ENCODE data around the gene STPG1. TPM values are rescaled to one million over a fixed set of nuclear protein-coding genes. Genes with fewer than 3 reads are reported as not detected.
A peak's percentile ranks its signal among the peaks of the same experiment; 100 is the strongest.
"Not testable (repeated sequence)": the region's sequence is repeated elsewhere in the genome, so short reads cannot be mapped to it uniquely, and the experiment has no call there.

Gene STPG1
- total RNA-seq, result 10 to 100 TPM in 1 of 2 donors, 1 to 10 TPM in 1; 9.8 to 10.8 TPM

- Histone ChIP-seq H3K27ac (peak within 1 kb of the TSS; percentile 72 to 82), H3K4me1 (replicated peaks) (no peaks in the 10 kb centered on the region), H3K27me3 (replicated peaks; ENCODE audit: insufficient read depth) (no peaks in the 10 kb centered on the region), H3K36me3 (no peaks in the 10 kb centered on the region), H3K4me3 (peak within 1 kb of the TSS; percentile 75 to 79), H3K9me3 (no peaks in the 10 kb centered on the region)
- TF ChIP-seq POLR2A (IDR thresholded peaks at IDR 0.05), result peak; percentile 59
- TF ChIP-seq CTCF (IDR thresholded peaks at IDR 0.05), result peak in 1 of 4 experiments; percentile 25
- peak; percentile 82 for TF ChIP-seq POLR2AphosphoS5 (IDR thresholded peaks at IDR 0.05)
- intact Hi-C loops (cut with DNase I), result loop anchor here (2.0 to 10.0 kb wide), 2 partner anchors 229 to 411 kb away; partner anchors contain the start of gene SRRM1
- 5% methylated on average over 48 of the region's 48 CpGs for WGBS
- peak; percentile 89 for DNase-seq (ENCODE audit: low spot score)
Measured at GRCh38 chr1:24413350-24414163, at the start of gene STPG1. Gene STPG1 (minus strand): TSS chr1:24413782. CDS start chr1:24401388, 12,394 bp downstream.

GRCh38 chr1:24462128-24462527 is 48.5 kb upstream of the STPG1 start:
- peaks cover 6 to 17% of the 10 kb centered on the region in 2 donors for H3K36me3 ChIP-seq
- H3K9me3 ChIP-seq; DNase-seq (ENCODE audit: low spot score); H3K4me3 ChIP-seq; H3K4me1 ChIP-seq (replicated peaks); intact Hi-C loops (cut with DNase I); H3K27me3 ChIP-seq (replicated peaks; ENCODE audit: insufficient read depth): not testable (repeated sequence)
- 85% methylated on average over 4 of the region's 4 CpGs for WGBS
- H3K27ac ChIP-seq, result peak overlapping the region in 1 of 2 donors; percentile 42

GRCh38 chr1:24459551-24460266 is 46.1 kb upstream of the STPG1 start:
- Histone ChIP-seq H3K4me3 (no peak overlapping the region), H3K9me3 (no peaks in the 10 kb centered on the region), H3K27ac (no peak overlapping the region), H3K4me1 (replicated peaks) (no peaks in the 10 kb centered on the region), H3K27me3 (replicated peaks; ENCODE audit: insufficient read depth) (no peaks in the 10 kb centered on the region), H3K36me3 (peaks cover 6 to 11% of the 10 kb centered on the region in 2 donors)
- 92% methylated on average over 6 of the region's 6 CpGs for WGBS
- intact Hi-C loops (cut with DNase I), result no loop called here
- DNase-seq (ENCODE audit: low spot score), result no peak
- TF ChIP-seq CTCF (IDR thresholded peaks at IDR 0.05) (no peak), POLR2AphosphoS5 (IDR thresholded peaks at IDR 0.05) (no peak), POLR2A (IDR thresholded peaks at IDR 0.05) (no peak)

- no peaks in the 10 kb centered on the region for H3K4me1 ChIP-seq (replicated peaks)
- H3K27ac ChIP-seq, result peak overlapping the region in 1 of 2 donors; percentile 28
- DNase-seq (ENCODE audit: low spot score), result no peak
- H3K9me3 ChIP-seq, result no peaks in the 10 kb centered on the region
- no peaks in the 10 kb centered on the region for H3K27me3 ChIP-seq (replicated peaks; ENCODE audit: insufficient read depth)
- H3K4me3 ChIP-seq, result no peak overlapping the region
- H3K36me3 ChIP-seq, result peaks cover 6 to 16% of the 10 kb centered on the region in 2 donors
- intact Hi-C loops (cut with DNase I), result no loop called here
- no peak for TF ChIP-seq POLR2AphosphoS5 (IDR thresholded peaks at IDR 0.05)
- TF ChIP-seq CTCF (IDR thresholded peaks at IDR 0.05), result no peak
- TF ChIP-seq POLR2A (IDR thresholded peaks at IDR 0.05), result no peak
- WGBS, result 92% methylated on average over 3 of the region's 3 CpGs
Measured at GRCh38 chr1:24457866-24458265, 44.3 kb upstream of the STPG1 start.

GRCh38 chr1:24455272-24455671 is 41.7 kb upstream of the STPG1 start:
- Histone ChIP-seq H3K27me3 (replicated peaks; ENCODE audit: insufficient read depth) (no peaks in the 10 kb centered on the region), H3K4me1 (replicated peaks) (peaks cover 6% of the 10 kb centered on the region), H3K4me3 (no peak overlapping the region), H3K27ac (peak overlapping the region in 1 of 2 donors; percentile 45), H3K36me3 (peaks cover 0 to 16% of the 10 kb centered on the region in 2 donors), H3K9me3 (no peaks in the 10 kb centered on the region)
- WGBS, result 91% methylated on average over 5 of the region's 5 CpGs
- intact Hi-C loops (cut with DNase I), result no loop called here
- no peak for DNase-seq (ENCODE audit: low spot score)
- TF ChIP-seq CTCF (IDR thresholded peaks at IDR 0.05) (no peak), POLR2AphosphoS5 (IDR thresholded peaks at IDR 0.05) (no peak), POLR2A (IDR thresholded peaks at IDR 0.05) (no peak)
